GM23338 (cell line): Measurements from ENCODE around the gene PACC1. TPM values are rescaled to one million over a fixed set of nuclear protein-coding genes. Genes with fewer than 3 reads are reported as not detected.

Source experiments
- ATAC-seq: fragments of 200-7000 bp; cut with Tn5 transposase; 3 replicates; pipeline ENCODE4 v1.9.1; 2020
- DNase-seq: peaks from one replicate; pipeline ENCODE4 v3.0.0-alpha.2; 2015; ENCODE audit warnings: low spot score
- H2AFZ ChIP-seq: fragments of 200-600 bp; sonication (generic); 2 replicates; pipeline ENCODE4 v1.8.0; 2016; ENCODE audit warnings: antibody characterized with exemption, mild to moderate bottlenecking, moderate library complexity
- H3F3A ChIP-seq: fragments of 200-600 bp; sonication (generic); replicated peaks from 2 replicates; pipeline ENCODE4 v1.8.0; 2017; ENCODE audit warnings: antibody characterized with exemption, mixed run types, low read depth
- H3K27ac ChIP-seq: fragments of 200-600 bp; sonication (generic); 2 replicates; pipeline ENCODE4 v1.6.1; 2016; ENCODE audit warnings: low read depth
- H3K27me3 ChIP-seq: fragments of 200-600 bp; sonication (generic); 2 replicates; pipeline ENCODE4 v1.8.0; 2016; ENCODE audit warnings: mild to moderate bottlenecking, mixed run types, moderate library complexity; ENCODE audit not compliant: insufficient read depth
- H3K36me3 ChIP-seq: fragments of 200-600 bp; sonication (generic); 2 replicates; pipeline ENCODE4 v1.8.0; 2016; ENCODE audit warnings: mild to moderate bottlenecking; ENCODE audit not compliant: insufficient read depth
- H3K4me1 ChIP-seq: fragments of 200-600 bp; sonication (generic); 2 replicates; pipeline ENCODE4 v1.8.0; 2016; ENCODE audit warnings: mild to moderate bottlenecking, moderate library complexity; ENCODE audit not compliant: insufficient read depth
- H3K4me2 ChIP-seq: fragments of 200-600 bp; sonication (generic); 2 replicates; pipeline ENCODE4 v1.7.1; 2017; ENCODE audit warnings: mixed run types
- H3K4me3 ChIP-seq: fragments of 200-600 bp; sonication (generic); 2 replicates; pipeline ENCODE4 v1.6.1; 2016; ENCODE audit warnings: mixed run types
- H3K79me2 ChIP-seq: fragments of 200-600 bp; sonication (generic); replicated peaks from 2 replicates; pipeline ENCODE4 v1.8.0; 2017; ENCODE audit warnings: mild to moderate bottlenecking; ENCODE audit not compliant: insufficient read depth
- H3K9me2 ChIP-seq: fragments of 200-600 bp; sonication (generic); 2 replicates; pipeline ENCODE4 v1.8.0; 2017; ENCODE audit not compliant: insufficient read depth
- H4K20me1 ChIP-seq: fragments of 200-600 bp; sonication (generic); replicated peaks from 2 replicates; pipeline ENCODE4 v1.8.0; 2017; ENCODE audit warnings: mild to moderate bottlenecking; ENCODE audit not compliant: insufficient read depth
- H3K27ac Mint-ChIP-seq: 2 replicates; pipeline ENCODE4 v1.8.0; 2020; ENCODE audit warnings: inconsistent platforms, mild to moderate bottlenecking, moderate library complexity, mixed read lengths
- H3K27me3 Mint-ChIP-seq: 3 replicates; pipeline ENCODE4 v1.8.0; 2022; ENCODE audit warnings: low read depth, mild to moderate bottlenecking, moderate library complexity, mixed read lengths, inconsistent platforms; ENCODE audit not compliant: insufficient read depth, poor library complexity
- H3K36me3 Mint-ChIP-seq: 3 replicates; pipeline ENCODE4 v1.8.0; 2021; ENCODE audit warnings: low read depth, mild to moderate bottlenecking, inconsistent platforms, moderate library complexity, mixed read lengths
- H3K4me1 Mint-ChIP-seq: 3 replicates; pipeline ENCODE4 v1.8.0; 2020; ENCODE audit warnings: mild to moderate bottlenecking, inconsistent platforms, mixed read lengths
- H3K4me3 Mint-ChIP-seq: 3 replicates; pipeline ENCODE4 v1.8.0; 2021; ENCODE audit warnings: moderate library complexity, mild to moderate bottlenecking, inconsistent platforms, mixed read lengths
- H3K9me3 Mint-ChIP-seq: 3 replicates; pipeline ENCODE4 v1.8.0; 2020; ENCODE audit warnings: moderate library complexity, mild to moderate bottlenecking, inconsistent platforms, mixed read lengths
- CREB1 ChIP-seq: fragments of 250-450 bp; sonication (Bioruptor Pico); IDR thresholded peaks from 2 replicates; pipeline ENCODE4 v1.5.0; 2020; ENCODE audit warnings: low read depth, mild to moderate bottlenecking, moderate library complexity
- EZH2 ChIP-seq: fragments of 200-600 bp; sonication (generic); IDR thresholded peaks from one replicate; pipeline ENCODE4 v1.8.0; 2017; ENCODE audit warnings: antibody characterized with exemption, mild to moderate bottlenecking, low read depth; ENCODE audit not compliant: unreplicated experiment
- NANOG ChIP-seq: IDR thresholded peaks from 2 replicates; pipeline ENCODE4 v1.6.1; 2016; ENCODE audit warnings: antibody characterized with exemption, borderline replicate concordance
- POLR2AphosphoS5 ChIP-seq: IDR thresholded peaks from 2 replicates; pipeline ENCODE4 v1.6.1; 2016; ENCODE audit warnings: antibody characterized with exemption, low read depth
- REST ChIP-seq: IDR thresholded peaks from one replicate; pipeline ENCODE4 v1.6.1; 2018; ENCODE audit warnings: antibody characterized with exemption; ENCODE audit not compliant: unreplicated experiment
- ZNF462 ChIP-seq: fragments of 250-450 bp; sonication (Bioruptor Pico); IDR thresholded peaks from 2 replicates; pipeline ENCODE4 v1.5.0; 2020; ENCODE audit warnings: mild to moderate bottlenecking, moderate library complexity
- polyA plus RNA-seq: library from polyadenylated mRNA; unstranded; fragments of >200 nt; fragmentation: Nextera tagmentation; extraction: Ambion mirVana; gene quantifications from 2 replicates; pipeline ENCODE4 v1.2.1, GENCODE V29; 2016
- total RNA-seq: library from RNA; depleted of rRNA; stranded (reverse); fragments of >200 nt; shearing (Covaris generic); gene quantifications from 2 replicates; pipeline ENCODE4 v1.2.3, GENCODE V29; 2014

PACC1 gene
- total and polyA plus RNA-seq, 2 experiments from 2014 or later = 17.1 to 18.0 TPM

- no peak for TF ChIP-seq ZNF462 (CRISPR knock-in tag)
- TF ChIP-seq REST = no peak
- no peak for TF ChIP-seq NANOG
- no peak for TF ChIP-seq CREB1 (CRISPR knock-in tag)
Measured at GRCh38 chr1:212328248-212328647, 86.4 kb downstream of the PACC1 start (continued).

- Mint-ChIP-seq H3K36me3 (peaks cover 16% of the 10 kb centered on the region), H3K4me1 (no peaks in the 10 kb centered on the region), H3K9me3 (peaks cover 8% of the 10 kb centered on the region; the same call in 2 of the 3 replicates), H3K27me3 (peaks cover 4% of the 10 kb centered on the region), H3K4me3 (no peak overlapping the region), H3K27ac (no peak overlapping the region)
- H3K9me2 ChIP-seq = no peaks in the 10 kb centered on the region
- no peaks in the 10 kb centered on the region for H3K4me1 ChIP-seq
- TF ChIP-seq POLR2AphosphoS5 = no peak
- TF ChIP-seq ZNF462 (CRISPR knock-in tag) = no peak
- no peak for TF ChIP-seq EZH2
- ATAC-seq = no peak
- no peak for DNase-seq
- H3K4me3 ChIP-seq = no peak overlapping the region
- no peaks in the 10 kb centered on the region; the same call in 1 of the 2 replicates for H3K36me3 ChIP-seq
- no peak overlapping the region for H3K27ac ChIP-seq
- no peak overlapping the region for H3K4me2 ChIP-seq
- H3K79me2 ChIP-seq = peaks cover 18% of the 10 kb centered on the region
- no peaks in the 10 kb centered on the region for H3K27me3 ChIP-seq
- no peaks in the 10 kb centered on the region for H3F3A ChIP-seq
- H4K20me1 ChIP-seq = no peaks in the 10 kb centered on the region
- H2AFZ ChIP-seq = no peak overlapping the region
Measured at GRCh38 chr1:212326541-212326940, 88.1 kb downstream of the PACC1 start.
